SK-N-SH treated with all-trans-retinoic acid at 6 μM for 48 hours (cell line): Measurements from ENCODE around the gene NRXN3.
A peak's percentile ranks its signal among the peaks of the same experiment; 100 is the strongest.

Source experiments
- ATAC-seq: fragments of 200-7000 bp; cut with Tn5 transposase; 3 replicates; pipeline ENCODE4 v1.9.1; 2020; ENCODE audit warnings: mild to moderate bottlenecking, moderate library complexity
- ARNTL ChIP-seq: fragments of 450-650 bp; formaldehyde crosslinking; IDR thresholded peaks from 2 replicates; pipeline ENCODE4 v1.5.0; 2020; ENCODE audit warnings: low read depth, mild to moderate bottlenecking, moderate library complexity, borderline replicate concordance
- BACH2 ChIP-seq: fragments of 250-450 bp; sonication (Bioruptor Pico); IDR thresholded peaks from 2 replicates; pipeline ENCODE4 v1.9.0; 2021; ENCODE audit warnings: mild to moderate bottlenecking, borderline replicate concordance
- CSDC2 ChIP-seq: fragments of 250-450 bp; sonication (Bioruptor Pico); IDR thresholded peaks from 2 replicates; pipeline ENCODE4 v1.5.0; 2020; ENCODE audit warnings: mild to moderate bottlenecking, moderate library complexity
- ESRRG ChIP-seq: fragments of 250-450 bp; sonication (Bioruptor Pico); IDR thresholded peaks from 2 replicates; pipeline ENCODE4 v1.6.1; 2021; ENCODE audit warnings: mild to moderate bottlenecking
- GLIS3 ChIP-seq: fragments of 250-450 bp; sonication (Bioruptor Pico); IDR thresholded peaks from 2 replicates; pipeline ENCODE4 v1.5.0; 2020; ENCODE audit warnings: mild to moderate bottlenecking, moderate library complexity
- ISL1 ChIP-seq: fragments of 250-450 bp; sonication (Bioruptor Pico); IDR thresholded peaks from 2 replicates; pipeline ENCODE4 v2.1.2; 2022; ENCODE audit warnings: mild to moderate bottlenecking, moderate library complexity
- OSR1 ChIP-seq: fragments of 250-450 bp; sonication (Bioruptor Pico); IDR thresholded peaks from 2 replicates; pipeline ENCODE4 v1.8.0; 2022; ENCODE audit warnings: moderate library complexity, mild to moderate bottlenecking, inconsistent platforms
- PPARA ChIP-seq: fragments of 250-450 bp; sonication (Bioruptor Pico); IDR thresholded peaks from 2 replicates; pipeline ENCODE4 v1.5.0; 2020; ENCODE audit warnings: mild to moderate bottlenecking, borderline replicate concordance
- RARB ChIP-seq: fragments of 250-450 bp; sonication (Bioruptor Pico); IDR thresholded peaks from 2 replicates; pipeline ENCODE4 v1.8.0; 2021; ENCODE audit warnings: mild to moderate bottlenecking, moderate library complexity
- TCF4 ChIP-seq: fragments of 250-450 bp; sonication (Bioruptor Pico); IDR thresholded peaks from 2 replicates; pipeline ENCODE4 v1.8.0; 2021; ENCODE audit warnings: mild to moderate bottlenecking, moderate library complexity, borderline replicate concordance
- TOX ChIP-seq: fragments of 250-450 bp; sonication (Bioruptor Pico); IDR thresholded peaks from 2 replicates; pipeline ENCODE4 v1.8.0; 2021; ENCODE audit warnings: mild to moderate bottlenecking, moderate library complexity, borderline replicate concordance
- ZC3H10 ChIP-seq: fragments of 250-450 bp; sonication (Bioruptor Pico); IDR thresholded peaks from 2 replicates; pipeline ENCODE4 v1.5.1; 2021; ENCODE audit warnings: mild to moderate bottlenecking, moderate library complexity
- ZFP3 ChIP-seq: fragments of 250-450 bp; sonication (Bioruptor Pico); IDR thresholded peaks from 2 replicates; pipeline ENCODE4 v1.5.0; 2020; ENCODE audit warnings: mild to moderate bottlenecking, moderate library complexity
- ZNF565 ChIP-seq: fragments of 450-650 bp; formaldehyde crosslinking; conservative IDR thresholded peaks from 2 replicates; pipeline ENCODE4 v1.5.0; 2020; ENCODE audit warnings: low read depth, mild to moderate bottlenecking, moderate library complexity
- ZNF70 ChIP-seq: fragments of 450-650 bp; formaldehyde crosslinking; IDR thresholded peaks from 2 replicates; pipeline ENCODE4 v1.5.0; 2020; ENCODE audit warnings: mild to moderate bottlenecking, moderate library complexity
- ZNF8 ChIP-seq: fragments of 450-650 bp; formaldehyde crosslinking; IDR thresholded peaks from 2 replicates; pipeline ENCODE4 v1.5.0; 2020; ENCODE audit warnings: mild to moderate bottlenecking, moderate library complexity
- TF ChIP-seq, protein P1 (sequence below): fragments of 250-450 bp; sonication (Bioruptor Pico); IDR thresholded peaks from 2 replicates; pipeline ENCODE4 v1.8.0; 2020; ENCODE audit warnings: mild to moderate bottlenecking, moderate library complexity, borderline replicate concordance
- TF ChIP-seq, protein P2 (sequence below): fragments of 250-450 bp; sonication (Bioruptor Pico); IDR thresholded peaks from 2 replicates; pipeline ENCODE4 v1.5.1; 2021; ENCODE audit warnings: mild to moderate bottlenecking, moderate library complexity
- TF ChIP-seq, protein P3 (sequence below): fragments of 250-450 bp; sonication (Bioruptor Pico); IDR thresholded peaks from 2 replicates; pipeline ENCODE4 v1.5.1; 2020; ENCODE audit warnings: low read depth, mild to moderate bottlenecking, moderate library complexity
- TF ChIP-seq, protein P4 (sequence below): fragments of 250-450 bp; sonication (Bioruptor Pico); IDR thresholded peaks from 2 replicates; pipeline ENCODE4 v1.8.0; 2021; ENCODE audit warnings: low read depth, mild to moderate bottlenecking, moderate library complexity, borderline replicate concordance

NRXN3 gene

DNA sequence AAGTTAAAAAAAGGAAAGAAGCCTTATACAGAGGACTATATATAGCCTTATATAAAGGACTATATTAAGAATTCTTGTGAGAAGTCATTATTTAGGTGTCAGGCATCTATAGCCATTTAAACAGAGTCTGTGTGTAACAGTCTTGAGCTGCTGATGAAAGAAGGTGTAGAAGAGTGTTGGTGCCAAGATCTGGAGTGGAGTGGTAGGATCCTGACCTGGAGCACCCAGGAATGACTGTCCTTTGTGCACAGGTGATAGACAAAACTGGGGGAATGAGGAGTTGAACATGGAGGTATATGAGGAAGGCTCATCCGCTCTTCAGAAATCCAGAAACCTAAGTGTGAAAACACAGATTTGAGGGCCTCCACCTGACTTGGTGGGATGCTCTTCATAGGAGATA is 747.3 kb downstream of the NRXN3 start:
- TF ChIP-seq, protein P1, sequence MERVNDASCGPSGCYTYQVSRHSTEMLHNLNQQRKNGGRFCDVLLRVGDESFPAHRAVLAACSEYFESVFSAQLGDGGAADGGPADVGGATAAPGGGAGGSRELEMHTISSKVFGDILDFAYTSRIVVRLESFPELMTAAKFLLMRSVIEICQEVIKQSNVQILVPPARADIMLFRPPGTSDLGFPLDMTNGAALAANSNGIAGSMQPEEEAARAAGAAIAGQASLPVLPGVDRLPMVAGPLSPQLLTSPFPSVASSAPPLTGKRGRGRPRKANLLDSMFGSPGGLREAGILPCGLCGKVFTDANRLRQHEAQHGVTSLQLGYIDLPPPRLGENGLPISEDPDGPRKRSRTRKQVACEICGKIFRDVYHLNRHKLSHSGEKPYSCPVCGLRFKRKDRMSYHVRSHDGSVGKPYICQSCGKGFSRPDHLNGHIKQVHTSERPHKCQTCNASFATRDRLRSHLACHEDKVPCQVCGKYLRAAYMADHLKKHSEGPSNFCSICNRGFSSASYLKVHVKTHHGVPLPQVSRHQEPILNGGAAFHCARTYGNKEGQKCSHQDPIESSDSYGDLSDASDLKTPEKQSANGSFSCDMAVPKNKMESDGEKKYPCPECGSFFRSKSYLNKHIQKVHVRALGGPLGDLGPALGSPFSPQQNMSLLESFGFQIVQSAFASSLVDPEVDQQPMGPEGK = no peak
- TF ChIP-seq ARNTL (CRISPR knock-in tag) (no peak), ZNF70 (CRISPR knock-in tag) (no peak), RARB (CRISPR knock-in tag) (no peak)
- ATAC-seq = no peak

DNA sequence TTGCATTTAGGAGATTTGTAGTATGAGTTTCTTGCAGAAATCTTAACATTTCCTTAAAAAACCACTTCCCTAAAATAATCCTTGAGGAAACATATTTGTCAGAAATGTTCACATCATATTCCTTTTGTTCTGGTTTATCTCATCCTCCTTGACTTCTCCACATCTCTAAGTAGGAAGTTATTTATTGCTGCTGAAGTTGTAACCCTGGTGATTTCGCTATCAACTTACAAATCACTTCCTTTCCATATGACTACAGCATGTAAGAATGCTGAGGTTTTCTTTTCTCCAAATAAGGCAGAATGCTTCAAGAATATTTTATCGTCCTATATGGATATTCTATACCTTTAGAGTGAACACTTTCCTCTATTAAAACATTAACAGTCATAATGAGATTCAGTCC is 751.7 kb downstream of the NRXN3 start:
- no peak for TF ChIP-seq OSR1 (CRISPR knock-in tag)
- no peak for TF ChIP-seq CSDC2 (CRISPR knock-in tag)
- TF ChIP-seq ESRRG = no peak
- no peak for TF ChIP-seq ZNF565 (CRISPR knock-in tag)
- TF ChIP-seq, protein P2, sequence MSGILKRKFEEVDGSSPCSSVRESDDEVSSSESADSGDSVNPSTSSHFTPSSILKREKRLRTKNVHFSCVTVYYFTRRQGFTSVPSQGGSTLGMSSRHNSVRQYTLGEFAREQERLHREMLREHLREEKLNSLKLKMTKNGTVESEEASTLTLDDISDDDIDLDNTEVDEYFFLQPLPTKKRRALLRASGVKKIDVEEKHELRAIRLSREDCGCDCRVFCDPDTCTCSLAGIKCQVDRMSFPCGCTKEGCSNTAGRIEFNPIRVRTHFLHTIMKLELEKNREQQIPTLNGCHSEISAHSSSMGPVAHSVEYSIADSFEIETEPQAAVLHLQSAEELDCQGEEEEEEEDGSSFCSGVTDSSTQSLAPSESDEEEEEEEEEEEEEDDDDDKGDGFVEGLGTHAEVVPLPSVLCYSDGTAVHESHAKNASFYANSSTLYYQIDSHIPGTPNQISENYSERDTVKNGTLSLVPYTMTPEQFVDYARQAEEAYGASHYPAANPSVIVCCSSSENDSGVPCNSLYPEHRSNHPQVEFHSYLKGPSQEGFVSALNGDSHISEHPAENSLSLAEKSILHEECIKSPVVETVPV (CRISPR knock-in tag) = no peak
- no peak for TF ChIP-seq BACH2 (CRISPR knock-in tag)
- no peak for TF ChIP-seq ZC3H10 (CRISPR knock-in tag)
- no peak for TF ChIP-seq GLIS3
- no peak for TF ChIP-seq TCF4
- TF ChIP-seq PPARA (CRISPR knock-in tag) = no peak
- TF ChIP-seq RARB (CRISPR knock-in tag) = no peak
- peak; percentile 85 for TF ChIP-seq ISL1
- TF ChIP-seq TOX (CRISPR knock-in tag) = peak; percentile 86; the same call in 1 of the 2 replicates
- TF ChIP-seq ZNF70 (CRISPR knock-in tag) = no peak
- no peak for TF ChIP-seq ZFP3
- TF ChIP-seq ZNF8 (CRISPR knock-in tag) = no peak
- peak; percentile 94 for ATAC-seq

DNA sequence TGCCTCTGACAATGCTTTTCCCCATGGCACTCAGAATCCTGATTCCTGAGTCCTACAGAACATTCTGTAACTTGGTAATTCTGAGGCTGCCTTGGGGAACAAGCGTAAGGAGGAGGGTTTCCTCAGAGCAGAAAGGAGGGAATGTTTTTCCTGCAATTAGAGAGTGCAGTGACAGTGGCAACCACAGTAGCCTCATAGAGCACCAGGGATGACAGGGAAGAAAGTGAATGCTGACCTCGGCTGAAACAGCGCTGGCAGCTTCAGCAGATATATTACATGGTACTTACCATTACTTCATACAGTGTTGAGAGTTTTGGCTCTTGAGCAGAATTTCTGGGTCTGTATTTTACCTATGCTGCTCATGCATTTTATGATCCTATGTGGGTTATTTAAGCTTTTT is 757.1 kb downstream of the NRXN3 start:
- no peak; the same call in 2 of the 3 replicates for ATAC-seq
- no peak for TF ChIP-seq GLIS3
- TF ChIP-seq, protein P3, sequence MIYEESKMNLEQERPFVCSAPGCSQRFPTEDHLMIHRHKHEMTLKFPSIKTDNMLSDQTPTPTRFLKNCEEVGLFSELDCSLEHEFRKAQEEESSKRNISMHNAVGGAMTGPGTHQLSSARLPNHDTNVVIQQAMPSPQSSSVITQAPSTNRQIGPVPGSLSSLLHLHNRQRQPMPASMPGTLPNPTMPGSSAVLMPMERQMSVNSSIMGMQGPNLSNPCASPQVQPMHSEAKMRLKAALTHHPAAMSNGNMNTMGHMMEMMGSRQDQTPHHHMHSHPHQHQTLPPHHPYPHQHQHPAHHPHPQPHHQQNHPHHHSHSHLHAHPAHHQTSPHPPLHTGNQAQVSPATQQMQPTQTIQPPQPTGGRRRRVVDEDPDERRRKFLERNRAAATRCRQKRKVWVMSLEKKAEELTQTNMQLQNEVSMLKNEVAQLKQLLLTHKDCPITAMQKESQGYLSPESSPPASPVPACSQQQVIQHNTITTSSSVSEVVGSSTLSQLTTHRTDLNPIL (CRISPR knock-in tag) = no peak
- no peak for TF ChIP-seq ZNF70 (CRISPR knock-in tag)

DNA sequence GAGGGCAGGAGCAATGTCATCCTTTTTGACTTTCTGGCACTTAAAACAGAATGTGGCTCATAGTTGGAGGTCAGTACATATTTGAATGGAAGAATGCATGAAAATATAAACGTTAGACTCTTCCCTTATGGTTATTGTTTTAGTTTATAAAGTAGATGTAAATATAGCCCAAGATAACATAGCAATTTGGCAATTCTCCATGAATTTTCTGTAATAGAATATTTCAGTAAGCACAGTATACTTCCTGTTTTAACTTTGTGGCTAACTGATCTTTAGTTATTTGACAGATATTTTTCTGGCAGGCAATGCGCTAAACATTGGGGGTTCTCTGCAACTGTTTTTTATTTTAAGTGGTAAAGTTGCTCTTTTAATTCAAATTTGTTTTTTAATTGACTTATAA is 763.0 kb downstream of the NRXN3 start:
- no peak for TF ChIP-seq ZFP3
- no peak for TF ChIP-seq ISL1
- no peak for TF ChIP-seq TOX (CRISPR knock-in tag)
- no peak for TF ChIP-seq ZNF565 (CRISPR knock-in tag)
- no peak for TF ChIP-seq RARB (CRISPR knock-in tag)
- no peak for TF ChIP-seq PPARA (CRISPR knock-in tag)
- TF ChIP-seq, protein P3 (CRISPR knock-in tag) = no peak
- no peak for TF ChIP-seq CSDC2 (CRISPR knock-in tag)
- no peak for TF ChIP-seq ZC3H10 (CRISPR knock-in tag)
- TF ChIP-seq, protein P4, sequence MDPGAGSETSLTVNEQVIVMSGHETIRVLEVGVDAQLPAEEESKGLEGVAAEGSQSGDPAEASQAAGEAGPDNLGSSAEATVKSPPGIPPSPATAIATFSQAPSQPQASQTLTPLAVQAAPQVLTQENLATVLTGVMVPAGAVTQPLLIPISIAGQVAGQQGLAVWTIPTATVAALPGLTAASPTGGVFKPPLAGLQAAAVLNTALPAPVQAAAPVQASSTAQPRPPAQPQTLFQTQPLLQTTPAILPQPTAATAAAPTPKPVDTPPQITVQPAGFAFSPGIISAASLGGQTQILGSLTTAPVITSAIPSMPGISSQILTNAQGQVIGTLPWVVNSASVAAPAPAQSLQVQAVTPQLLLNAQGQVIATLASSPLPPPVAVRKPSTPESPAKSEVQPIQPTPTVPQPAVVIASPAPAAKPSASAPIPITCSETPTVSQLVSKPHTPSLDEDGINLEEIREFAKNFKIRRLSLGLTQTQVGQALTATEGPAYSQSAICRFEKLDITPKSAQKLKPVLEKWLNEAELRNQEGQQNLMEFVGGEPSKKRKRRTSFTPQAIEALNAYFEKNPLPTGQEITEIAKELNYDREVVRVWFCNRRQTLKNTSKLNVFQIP (CRISPR knock-in tag) = no peak
- no peak for ATAC-seq
